ENCODE measurements around the gene TRANK1. TPM values are rescaled to one million over a fixed set of nuclear protein-coding genes. Genes with fewer than 3 reads are reported as not detected.

TRANK1 gene
- total and polyA plus RNA-seq, 2 experiments from 2014 or later, result 5.2 to 10.3 TPM

DNA sequence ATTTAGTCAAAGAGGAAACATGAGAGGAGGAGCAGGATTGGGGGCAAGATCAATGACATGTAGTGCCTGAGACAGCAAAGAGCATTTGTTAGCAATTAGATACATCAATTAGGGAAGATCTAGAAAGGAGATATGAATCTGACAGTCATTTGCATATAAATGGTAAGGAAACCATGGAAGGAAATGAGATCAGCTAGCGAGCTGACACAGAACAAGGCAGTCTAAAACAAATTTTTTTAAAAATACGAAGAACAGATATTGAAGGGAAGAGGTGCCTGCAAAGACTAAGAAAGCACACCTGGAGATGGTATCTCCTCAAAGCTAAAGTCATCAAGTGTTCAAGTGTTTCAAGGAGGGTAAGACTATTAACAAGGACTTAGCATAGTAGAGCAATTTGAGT is 43.5 kb upstream of the TRANK1 start:
- Histone ChIP-seq H3K36me3 (ENCODE audit: low read depth) (peaks cover 37% of the 10 kb centered on the region), H4K20me1 (ENCODE audit: insufficient read depth) (peaks cover 6% of the 10 kb centered on the region; the same call in 1 of the 2 replicates), H3K4me2 (ENCODE audit: unreplicated experiment) (no peak overlapping the region), H3K9me2 (ENCODE audit: insufficient read depth) (no peaks in the 10 kb centered on the region), H3K79me2 (ENCODE audit: insufficient read depth) (peaks cover 52% of the 10 kb centered on the region), H3K4me3 (no peak overlapping the region), H2AFZ (no peak overlapping the region), H3F3A (ENCODE audit: insufficient read depth) (peaks cover 18% of the 10 kb centered on the region), H3K9ac (no peak overlapping the region), H3K9me3 (ENCODE audit: low read depth) (no peaks in the 10 kb centered on the region), H3K27ac (no peak overlapping the region), H3K4me1 (ENCODE audit: insufficient read depth) (peaks cover 31% of the 10 kb centered on the region), H3K27me3 (replicated peaks; ENCODE audit: insufficient read depth) (no peaks in the 10 kb centered on the region)
- no peak for DNase-seq
- in situ Hi-C loops (cut with MboI), result no loop called here
- TF ChIP-seq EZH2phosphoT487 (IDR thresholded peaks at IDR 0.05; ENCODE audit: insufficient read depth, low read depth), result no peak
- WGBS, 2 experiments (ENCODE audit: low coverage in 1 of 2, low lambda C conversion rate in 2 of 2, missing lambda C conversion rate in 2 of 2), result 91 to 99% methylated on average over 2 of the region's 2 CpGs

DNA sequence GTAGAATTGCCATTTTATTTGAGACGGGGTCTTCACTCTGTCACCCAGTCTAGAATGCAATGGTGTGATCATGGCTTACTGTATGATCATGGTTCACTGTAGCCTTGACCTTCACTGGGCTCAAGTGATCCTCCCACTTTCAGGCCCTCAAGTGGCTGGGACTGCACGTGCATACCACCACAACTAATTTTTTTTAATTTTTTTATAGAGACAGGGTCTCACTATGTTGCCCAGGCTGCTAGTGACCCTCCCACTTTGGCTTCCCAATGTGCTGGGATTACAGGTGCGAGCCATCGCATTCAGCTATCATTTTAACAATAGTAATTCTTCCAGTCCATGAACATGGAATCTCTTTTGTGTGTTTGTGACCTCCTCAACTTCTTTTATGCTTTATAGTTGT is 36.2 kb upstream of the TRANK1 start:
- WGBS, 2 experiments (ENCODE audit: low coverage in 1 of 2, low lambda C conversion rate in 2 of 2, missing lambda C conversion rate in 2 of 2), result 82 to 85% methylated on average over 4 of the region's 4 CpGs
- no peaks in the 10 kb centered on the region for H3K9me2 ChIP-seq (ENCODE audit: insufficient read depth)
- peaks cover 26% of the 10 kb centered on the region for H3K36me3 ChIP-seq (ENCODE audit: low read depth)

DNA sequence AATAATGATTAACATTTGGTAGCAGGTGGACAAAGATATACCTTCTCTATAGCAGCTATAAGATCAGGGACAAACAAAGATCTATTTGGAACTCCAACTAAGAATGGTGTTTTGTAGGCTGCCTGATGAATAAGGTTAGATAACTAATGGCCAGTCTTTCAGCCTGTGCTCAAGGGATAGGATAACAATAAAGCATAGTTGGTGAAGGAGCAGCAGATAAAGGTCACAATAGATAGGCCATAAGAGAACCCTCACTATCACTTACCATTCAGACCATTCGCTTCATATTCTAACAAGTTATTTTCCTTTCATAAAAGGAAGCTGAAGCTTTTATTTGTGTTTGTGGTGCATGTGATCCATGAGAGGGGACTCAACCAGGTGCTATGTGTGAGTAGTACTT is 28.3 kb upstream of the TRANK1 start:
- H3F3A ChIP-seq (ENCODE audit: insufficient read depth), result no peaks in the 10 kb centered on the region
- in situ Hi-C loops (cut with MboI), result loop anchor here (10.0 kb wide), 1 partner anchor 238 kb away; no protein-coding TSS in a partner anchor
- no peak overlapping the region for H3K4me3 ChIP-seq
- H3K27ac ChIP-seq, result no peak overlapping the region
- 93 to 100% methylated on average over 1 of the region's 1 CpG for WGBS, 2 experiments (ENCODE audit: low coverage in 1 of 2, low lambda C conversion rate in 2 of 2, missing lambda C conversion rate in 2 of 2)
- no peaks in the 10 kb centered on the region for H3K9me3 ChIP-seq (ENCODE audit: low read depth)
- no peaks in the 10 kb centered on the region for H3K27me3 ChIP-seq (replicated peaks; ENCODE audit: insufficient read depth)
- no peaks in the 10 kb centered on the region for H4K20me1 ChIP-seq (ENCODE audit: insufficient read depth)
- no peaks in the 10 kb centered on the region for H3K9me2 ChIP-seq (ENCODE audit: insufficient read depth)
- H3K9ac ChIP-seq, result no peak overlapping the region
- no peak overlapping the region for H2AFZ ChIP-seq
- no peak for TF ChIP-seq EZH2 (IDR thresholded peaks at IDR 0.05; ENCODE audit: insufficient read depth, poor library complexity, severe bottlenecking)
- TF ChIP-seq EZH2phosphoT487 (IDR thresholded peaks at IDR 0.05; ENCODE audit: insufficient read depth, low read depth), result no peak
- H3K4me1 ChIP-seq (ENCODE audit: insufficient read depth), result 0 out of 2 replicates have a peak, but pooled peaks cover 8% of the 10 kb centered on the region
- no peaks in the 10 kb centered on the region for H3K79me2 ChIP-seq (ENCODE audit: insufficient read depth)
- no peaks in the 10 kb centered on the region for H3K36me3 ChIP-seq (ENCODE audit: low read depth)
- H3K4me2 ChIP-seq (ENCODE audit: unreplicated experiment), result no peak overlapping the region
- DNase-seq, result no peak

More for the DNA sequence above, 36.2 kb upstream of the TRANK1 start:
- Histone ChIP-seq H3F3A (ENCODE audit: insufficient read depth) (0 out of 2 replicates have a peak, but pooled peaks cover 5% of the 10 kb centered on the region), H2AFZ (no peak overlapping the region), H3K4me3 (no peak overlapping the region), H3K4me2 (ENCODE audit: unreplicated experiment) (no peak overlapping the region), H3K4me1 (ENCODE audit: insufficient read depth) (no peaks in the 10 kb centered on the region), H3K27ac (no peak overlapping the region), H3K27me3 (replicated peaks; ENCODE audit: insufficient read depth) (no peaks in the 10 kb centered on the region), H3K9me3 (ENCODE audit: low read depth) (no peaks in the 10 kb centered on the region), H3K9ac (no peak overlapping the region), H4K20me1 (ENCODE audit: insufficient read depth) (no peaks in the 10 kb centered on the region), H3K79me2 (ENCODE audit: insufficient read depth) (no peaks in the 10 kb centered on the region)
- in situ Hi-C loops (cut with MboI), result no loop called here
- DNase-seq, result no peak
- TF ChIP-seq EZH2phosphoT487 (IDR thresholded peaks at IDR 0.05; ENCODE audit: insufficient read depth, low read depth) (no peak), EZH2 (IDR thresholded peaks at IDR 0.05; ENCODE audit: insufficient read depth, poor library complexity, severe bottlenecking) (no peak)

DNA sequence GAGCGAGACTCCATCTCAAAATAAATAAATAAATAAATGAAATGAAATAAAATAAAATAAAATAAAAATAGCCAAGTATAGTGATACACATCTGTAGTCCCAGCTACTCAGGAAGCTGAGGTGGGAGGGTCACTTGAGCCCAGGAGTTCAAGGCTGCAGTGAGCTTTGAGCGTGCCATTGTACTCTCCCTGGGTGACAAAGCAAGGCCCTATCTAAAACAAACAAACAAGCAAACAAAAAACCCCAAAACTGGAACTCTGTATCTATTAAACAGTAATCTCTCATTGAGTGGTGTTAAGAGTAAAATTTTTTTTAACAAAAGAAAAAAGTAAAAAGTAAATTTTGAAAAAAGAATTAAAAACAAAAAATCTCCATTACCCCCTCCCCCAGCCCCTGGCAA is 27.3 kb upstream of the TRANK1 start:
- 93 to 98% methylated on average over 2 of the region's 2 CpGs for WGBS, 2 experiments (ENCODE audit: low coverage in 1 of 2, low lambda C conversion rate in 2 of 2, missing lambda C conversion rate in 2 of 2)
- Histone ChIP-seq H3K27ac (no peak overlapping the region), H3F3A (ENCODE audit: insufficient read depth) (no peaks in the 10 kb centered on the region), H3K27me3 (replicated peaks; ENCODE audit: insufficient read depth) (no peaks in the 10 kb centered on the region), H3K4me2 (ENCODE audit: unreplicated experiment) (no peak overlapping the region), H3K9me3 (ENCODE audit: low read depth) (no peaks in the 10 kb centered on the region), H3K9ac (no peak overlapping the region), H3K79me2 (ENCODE audit: insufficient read depth) (no peaks in the 10 kb centered on the region), H3K36me3 (ENCODE audit: low read depth) (no peaks in the 10 kb centered on the region), H3K4me3 (no peak overlapping the region), H4K20me1 (ENCODE audit: insufficient read depth) (no peaks in the 10 kb centered on the region), H2AFZ (no peak overlapping the region), H3K4me1 (ENCODE audit: insufficient read depth) (0 out of 2 replicates have a peak, but pooled peaks cover 8% of the 10 kb centered on the region), H3K9me2 (ENCODE audit: insufficient read depth) (no peaks in the 10 kb centered on the region)
- DNase-seq, result no peak
- no peak for TF ChIP-seq EZH2 (IDR thresholded peaks at IDR 0.05; ENCODE audit: insufficient read depth, poor library complexity, severe bottlenecking)
- no peak for TF ChIP-seq EZH2phosphoT487 (IDR thresholded peaks at IDR 0.05; ENCODE audit: insufficient read depth, low read depth)
- in situ Hi-C loops (cut with MboI), result loop anchor here (10.0 kb wide), 1 partner anchor 237 kb away; no protein-coding TSS in a partner anchor
